AG04450 (cell line): ENCODE results near the gene PPP1R36. TPM values are rescaled to one million over a fixed set of nuclear protein-coding genes. Genes with fewer than 3 reads are reported as not detected.
A peak's percentile ranks its signal among the peaks of the same experiment; 100 is the strongest.

Source experiments
- CTCF ChIA-PET: fragments of 300-600, 350-600 bp; formaldehyde crosslinking; extraction: SDS; loops from one replicate; lab custom pipeline; 2022; ENCODE audit warnings: antibody characterized with exemption, inconsistent platforms; lab: Charles Lee
- POLR2A ChIA-PET: fragments of 350-600 bp; formaldehyde crosslinking; extraction: SDS; loops from one replicate; lab custom pipeline; 2021; ENCODE audit warnings: antibody characterized with exemption, inconsistent platforms; lab: Yijun Ruan, JAX
- DNase-seq: peaks from one replicate; pipeline ENCODE4 v3.0.0-alpha.2; 2011; ENCODE audit warnings: low read depth, low spot score
- H3K27ac ChIP-seq: one replicate; pipeline ENCODE4 v1.5.1; 2012; ENCODE audit warnings: low read depth, low read length, control low read depth
- H3K27me3 ChIP-seq: one replicate; pipeline ENCODE4 v1.6.0; 2012; ENCODE audit warnings: low read length; ENCODE audit not compliant: control insufficient read depth, insufficient read depth
- H3K4me3 ChIP-seq: 2 replicates; pipeline ENCODE4 v1.5.1; 2011; ENCODE audit warnings: mild to moderate bottlenecking, low read depth, low read length, control low read depth
- H3K9me3 ChIP-seq: 2 replicates; pipeline ENCODE4 v1.5.1; 2012; ENCODE audit warnings: low read length; ENCODE audit not compliant: control insufficient read depth, insufficient read depth
- polyA minus RNA-seq: library from RNA; depleted of rRNA, polyadenylated mRNA; stranded (reverse); fragments of >200 nt; gene quantifications from 2 replicates; pipeline ENCODE4 v1.2.3, GENCODE V29; 2011; rRNA and poly(A)+ RNA removed
- polyA plus RNA-seq: library from polyadenylated mRNA; depleted of rRNA; stranded (reverse); fragments of >200 nt; gene quantifications from 2 replicates; pipeline ENCODE4 v1.2.3, GENCODE V29; 2011; rRNA removed
- TF ChIP-seq, protein P1 (sequence below): IDR thresholded peaks from 2 replicates; pipeline ENCODE4 v1.5.1; 2011; ENCODE audit warnings: low read depth, low read length, control low read depth, inconsistent platforms

The PPP1R36 gene, protein sequence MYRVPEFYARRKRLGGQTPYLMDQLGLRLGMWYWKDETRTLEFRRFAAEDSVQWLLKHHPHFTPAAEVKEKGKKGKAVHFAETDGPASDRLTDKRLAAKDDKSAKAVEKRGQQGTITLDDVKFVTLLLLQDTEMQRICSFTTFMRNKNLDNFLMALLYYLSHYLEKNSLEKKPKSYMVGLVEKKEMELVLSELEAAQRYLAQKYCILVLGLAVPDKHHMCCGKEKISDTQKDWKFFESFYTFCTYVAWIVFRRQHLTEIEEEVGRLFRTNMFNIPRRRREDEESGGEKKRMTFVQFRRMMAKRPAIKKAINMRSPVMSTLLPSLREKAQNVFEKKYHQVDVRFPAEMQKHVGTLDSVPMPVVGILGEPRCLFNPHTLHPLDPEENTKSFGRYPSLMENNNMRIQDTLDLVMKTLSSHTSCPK
- polyA plus RNA-seq (0.31 and 0.38 TPM in 2 replicates), polyA minus RNA-seq (0.55 TPM in 1 of 2 replicates, not detected in the other)

DNA sequence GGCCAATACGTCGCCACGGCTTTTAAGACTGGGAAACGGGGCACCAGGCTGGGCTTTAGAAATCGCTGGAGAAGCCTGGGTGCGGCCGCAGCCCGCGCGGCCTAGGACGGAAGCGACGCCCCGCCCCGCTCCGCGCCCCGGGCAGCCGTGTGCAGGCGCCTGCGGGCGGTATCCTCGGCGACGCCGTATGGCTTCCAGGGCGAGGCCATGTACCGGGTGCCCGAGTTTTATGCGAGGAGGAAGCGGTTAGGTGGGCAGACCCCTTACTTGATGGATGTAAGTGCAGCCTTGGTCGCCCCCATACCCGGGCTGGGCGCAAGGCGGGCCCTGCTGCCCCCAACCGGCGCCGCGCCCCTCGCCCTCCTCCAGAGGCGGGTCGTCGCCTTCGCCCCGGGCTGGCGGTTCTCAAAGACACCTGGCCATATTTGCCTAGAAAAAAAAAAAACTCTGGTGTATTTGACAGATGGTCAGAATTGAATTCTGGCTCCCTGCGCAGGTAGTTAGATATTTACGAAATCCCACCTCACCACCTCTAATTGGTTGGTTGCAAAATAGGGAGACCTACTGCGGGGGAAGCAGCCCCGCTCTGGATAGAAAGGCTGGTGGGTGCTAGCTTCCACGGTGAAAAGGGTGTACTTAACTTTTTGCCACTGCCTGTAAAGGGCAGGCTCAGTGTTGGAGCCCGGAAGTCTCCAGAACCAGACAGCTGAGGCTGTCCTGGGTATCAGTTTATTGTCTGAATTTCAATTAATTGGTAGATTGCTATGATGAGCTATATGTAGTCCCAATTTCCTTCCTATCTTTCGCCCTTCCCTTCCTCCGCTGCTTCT lies at the start of gene PPP1R36:
PPP1R36 (plus strand) TSS at position 171 of the 830 bp plus-strand sequence; CDS start at position 208, 37 bp downstream.
- TF ChIP-seq, protein P1, sequence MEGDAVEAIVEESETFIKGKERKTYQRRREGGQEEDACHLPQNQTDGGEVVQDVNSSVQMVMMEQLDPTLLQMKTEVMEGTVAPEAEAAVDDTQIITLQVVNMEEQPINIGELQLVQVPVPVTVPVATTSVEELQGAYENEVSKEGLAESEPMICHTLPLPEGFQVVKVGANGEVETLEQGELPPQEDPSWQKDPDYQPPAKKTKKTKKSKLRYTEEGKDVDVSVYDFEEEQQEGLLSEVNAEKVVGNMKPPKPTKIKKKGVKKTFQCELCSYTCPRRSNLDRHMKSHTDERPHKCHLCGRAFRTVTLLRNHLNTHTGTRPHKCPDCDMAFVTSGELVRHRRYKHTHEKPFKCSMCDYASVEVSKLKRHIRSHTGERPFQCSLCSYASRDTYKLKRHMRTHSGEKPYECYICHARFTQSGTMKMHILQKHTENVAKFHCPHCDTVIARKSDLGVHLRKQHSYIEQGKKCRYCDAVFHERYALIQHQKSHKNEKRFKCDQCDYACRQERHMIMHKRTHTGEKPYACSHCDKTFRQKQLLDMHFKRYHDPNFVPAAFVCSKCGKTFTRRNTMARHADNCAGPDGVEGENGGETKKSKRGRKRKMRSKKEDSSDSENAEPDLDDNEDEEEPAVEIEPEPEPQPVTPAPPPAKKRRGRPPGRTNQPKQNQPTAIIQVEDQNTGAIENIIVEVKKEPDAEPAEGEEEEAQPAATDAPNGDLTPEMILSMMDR = no peak
- Histone ChIP-seq H3K4me3 (peak within 1 kb of the TSS; percentile 43), H3K27ac (no peak within 1 kb of the TSS), H3K9me3 (no peaks in the 10 kb centered on the region), H3K27me3 (peaks cover 12% of the 10 kb centered on the region)
- DNase-seq = no peak
- ChIA-PET POLR2A (interaction anchor here (1.0 to 2.6 kb wide), 2 partner anchors 10 to 62 kb away, joined by 3 to 6 read pairs; partner anchors contain the start of gene HSPA2), CTCF (interaction anchor here (0.8 to 1.7 kb wide), 3 partner anchors 9 to 360 kb away, joined by 4 to 6 read pairs (median 5); partner anchors contain the start of gene HSPA2)

DNA sequence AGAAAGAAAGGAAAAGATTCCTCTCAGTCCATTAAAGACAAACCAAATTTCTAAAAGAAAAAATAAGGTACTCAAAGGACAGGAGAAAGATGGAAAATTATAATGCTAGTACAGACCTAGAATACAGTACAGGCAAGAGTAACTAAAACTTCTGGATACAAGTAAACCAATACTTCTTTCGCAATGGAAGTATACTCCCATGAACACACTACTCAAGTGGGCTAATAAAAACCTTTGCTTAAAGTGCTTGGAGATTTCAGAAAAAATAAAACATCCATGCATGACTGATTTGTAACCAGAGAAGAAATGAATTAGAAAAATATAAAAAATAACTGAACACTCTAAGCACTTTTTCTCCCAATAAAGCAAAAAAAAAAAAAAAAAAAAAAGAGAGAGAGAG lies 49.7 kb upstream of the PPP1R36 start:
- CTCF ChIA-PET = no interaction called here
- no peak for DNase-seq
- H3K9me3 ChIP-seq = peaks cover 3% of the 10 kb centered on the region; the same call in 1 of the 2 replicates
- H3K27me3 ChIP-seq = no peaks in the 10 kb centered on the region
- TF ChIP-seq, protein P1 = no peak
- no peak overlapping the region for H3K4me3 ChIP-seq
- POLR2A ChIA-PET = no interaction called here
- H3K27ac ChIP-seq = no peak overlapping the region

DNA sequence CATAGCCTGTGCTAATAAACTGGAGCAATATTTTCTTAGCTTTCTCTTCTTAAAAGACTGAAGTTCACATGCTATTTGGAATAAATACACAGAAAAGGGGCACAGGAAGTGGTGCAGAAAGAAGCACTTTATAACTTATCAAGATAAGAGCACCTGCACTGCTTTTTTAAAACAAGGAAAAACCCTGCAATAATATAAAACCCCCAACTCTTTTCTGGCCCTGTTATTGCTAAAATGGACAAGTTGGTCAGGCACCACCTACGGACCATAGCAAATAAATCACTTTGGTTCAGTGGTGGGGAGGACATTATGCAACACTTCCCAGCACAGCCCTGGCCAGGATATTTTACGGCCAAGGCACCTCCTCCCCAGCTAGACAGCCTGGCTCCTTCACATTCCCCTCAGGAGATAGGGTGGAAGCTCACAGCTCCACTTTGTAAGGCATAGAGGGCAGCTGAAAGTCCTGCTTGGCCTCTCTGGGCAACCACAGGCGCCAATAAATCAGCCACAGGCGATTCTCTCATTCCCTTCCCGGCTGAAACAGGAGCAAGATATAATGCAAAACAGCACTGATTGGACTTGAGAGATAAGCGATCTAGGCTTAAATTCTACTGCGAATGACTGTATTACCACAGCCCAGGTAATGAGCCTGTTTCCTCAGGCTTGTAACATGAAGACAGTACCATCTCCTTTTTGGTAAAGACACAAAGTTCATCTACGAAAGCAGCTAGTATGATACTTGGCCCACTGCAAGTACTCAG lies 48.2 kb upstream of the PPP1R36 start:
- H3K4me3 ChIP-seq = peak overlapping the region; percentile 25
- no peaks in the 10 kb centered on the region for H3K27me3 ChIP-seq
- H3K27ac ChIP-seq = no peak overlapping the region
- ChIA-PET POLR2A (interaction anchor here (0.5 to 0.6 kb wide), 2 partner anchors 146 to 184 kb away, joined by 3 to 7 read pairs; no protein-coding TSS in a partner anchor), CTCF (interaction anchor here (0.7 to 1.3 kb wide), 4 partner anchors 11 to 158 kb away, joined by 3 to 4 read pairs (median 3); no protein-coding TSS in a partner anchor)
- TF ChIP-seq, protein P1 = no peak
- H3K9me3 ChIP-seq = peaks cover 3% of the 10 kb centered on the region; the same call in 1 of the 2 replicates
- DNase-seq = no peak

DNA sequence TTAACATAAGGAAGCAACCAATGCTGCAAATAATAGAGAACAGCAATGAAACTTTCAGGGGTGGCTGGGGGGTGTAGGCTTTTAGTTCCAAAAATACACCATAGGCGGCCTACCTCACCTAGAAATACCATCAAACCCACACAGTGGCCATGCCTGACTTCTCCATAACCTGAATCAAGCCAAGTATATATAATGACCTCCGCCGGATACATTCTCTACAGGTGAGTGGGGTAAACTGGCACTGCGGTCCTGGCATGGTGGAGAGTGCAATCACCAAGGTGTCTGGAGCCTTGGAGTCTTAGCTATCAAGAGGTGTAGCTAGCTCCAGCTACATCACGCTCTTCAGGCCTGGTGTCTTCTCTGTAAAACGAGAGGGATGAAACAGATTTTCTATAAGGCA lies 47.3 kb upstream of the PPP1R36 start:
- POLR2A ChIA-PET = interaction anchor here (1.1 kb wide), 1 partner anchor 127 kb away, joined by 3 read pairs; no protein-coding TSS in a partner anchor
- CTCF ChIA-PET = interaction anchor here (0.6 to 1.0 kb wide), 2 partner anchors 135 to 366 kb away, joined by 3 read pairs; no protein-coding TSS in a partner anchor
- peak overlapping the region; percentile 93 for H3K27ac ChIP-seq
- H3K27me3 ChIP-seq = no peaks in the 10 kb centered on the region
- TF ChIP-seq, protein P1 = no peak
- H3K9me3 ChIP-seq = peaks cover 3% of the 10 kb centered on the region; the same call in 1 of the 2 replicates
- peak overlapping the region; percentile 82 for H3K4me3 ChIP-seq
- no peak for DNase-seq
